Heart left ventricle (tissue), 13 donors: ENCODE results near the gene MAN2A1.

ENCODE experiments used
- POLR2A ChIP-seq, 2 donors: fragments of 450-650 bp; IDR thresholded peaks; one replicate each; pipeline ENCODE4 v1.6.1; 2017; ENCODE audit warnings: antibody characterized with exemption in 2 of 2, mild to moderate bottlenecking in 2 of 2, moderate library complexity in 2 of 2
- TF ChIP-seq, protein P1 (sequence below), 12 donors: fragments of 200-600 bp; sonication (generic) in 4 of 12; IDR thresholded peaks; one replicate each; pipeline versions ENCODE4 v1.5.0 to v1.8.0; 2018 to 2022; ENCODE audit warnings: antibody characterized with exemption in 12 of 12, mild to moderate bottlenecking in 5 of 12
- donor health status: ischemic (EF 13 %, LVEDD 7.1; RV severe dilation, severe dysfunction).
- donor health status: DM: no; HTN: yes; CAD: no.
- donor health status: DM: no; HTN: no; CAD: no.
- donor health status: ischemic (EF 25% LVEDD 6.9; RV normal size, moderate dysfunction).
- donor health status: ischemic (EF 25% LVEDD 5.7; RV mildly dilated, moderate dysfunction).
- donor health status: ischemic (EF 35%, LVEDD 5.7; RV mildly dilated, moderate dysfunction).
- donor health status: nonischemic (EF 11% LVEDD 7.7; RV severe dilation, severe dysfunction).
- donor health status: DM: yes; HTN: yes; CAD: no.
- donor health status: PGD.
- donor health status: ischemic (EF 29% LVEDD 5.4; RV normal size, mild dysfunction).
- donor health status: nonischemic (EF 23%, LVEDD 6.1; RV moderate dilation, normal function).

DNA sequence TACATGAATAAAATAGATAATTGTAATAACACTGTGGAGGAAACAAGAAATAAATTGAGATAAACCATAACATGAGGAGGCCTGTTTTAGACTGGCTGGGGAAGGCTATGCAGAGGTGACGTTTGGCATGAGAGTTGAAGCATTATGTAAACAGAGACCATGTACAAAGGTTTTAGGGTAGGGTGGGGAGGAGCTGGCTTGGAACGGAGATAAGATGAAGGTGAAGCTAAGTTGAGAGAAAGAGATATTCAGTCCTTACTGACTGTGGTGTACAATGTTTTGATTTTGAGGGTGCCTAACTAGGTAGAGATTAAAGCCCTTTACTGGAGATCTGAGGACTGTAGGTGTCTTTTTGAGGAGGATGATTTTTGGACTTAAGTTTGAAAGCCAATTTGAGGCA is 17.8 kb downstream of the MAN2A1 start:
- TF ChIP-seq, protein P1, sequence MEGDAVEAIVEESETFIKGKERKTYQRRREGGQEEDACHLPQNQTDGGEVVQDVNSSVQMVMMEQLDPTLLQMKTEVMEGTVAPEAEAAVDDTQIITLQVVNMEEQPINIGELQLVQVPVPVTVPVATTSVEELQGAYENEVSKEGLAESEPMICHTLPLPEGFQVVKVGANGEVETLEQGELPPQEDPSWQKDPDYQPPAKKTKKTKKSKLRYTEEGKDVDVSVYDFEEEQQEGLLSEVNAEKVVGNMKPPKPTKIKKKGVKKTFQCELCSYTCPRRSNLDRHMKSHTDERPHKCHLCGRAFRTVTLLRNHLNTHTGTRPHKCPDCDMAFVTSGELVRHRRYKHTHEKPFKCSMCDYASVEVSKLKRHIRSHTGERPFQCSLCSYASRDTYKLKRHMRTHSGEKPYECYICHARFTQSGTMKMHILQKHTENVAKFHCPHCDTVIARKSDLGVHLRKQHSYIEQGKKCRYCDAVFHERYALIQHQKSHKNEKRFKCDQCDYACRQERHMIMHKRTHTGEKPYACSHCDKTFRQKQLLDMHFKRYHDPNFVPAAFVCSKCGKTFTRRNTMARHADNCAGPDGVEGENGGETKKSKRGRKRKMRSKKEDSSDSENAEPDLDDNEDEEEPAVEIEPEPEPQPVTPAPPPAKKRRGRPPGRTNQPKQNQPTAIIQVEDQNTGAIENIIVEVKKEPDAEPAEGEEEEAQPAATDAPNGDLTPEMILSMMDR (IDR thresholded peaks at IDR 0.05), result no peak
- TF ChIP-seq POLR2A (IDR thresholded peaks at IDR 0.05), result no peak
